HG03103 (cell line): ENCODE results near the gene STRBP.
"Not testable (repeated sequence)": the region's sequence is repeated elsewhere in the genome, so short reads cannot be mapped to it uniquely, and the experiment has no call there.

Experiments used
- ATAC-seq: cut with Tn5 transposase; IDR thresholded peaks from one replicate; pipeline ENCODE4 v1.9.1; 2021; ENCODE audit warnings: low read depth; ENCODE audit not compliant: unreplicated experiment

Gene STRBP

DNA sequence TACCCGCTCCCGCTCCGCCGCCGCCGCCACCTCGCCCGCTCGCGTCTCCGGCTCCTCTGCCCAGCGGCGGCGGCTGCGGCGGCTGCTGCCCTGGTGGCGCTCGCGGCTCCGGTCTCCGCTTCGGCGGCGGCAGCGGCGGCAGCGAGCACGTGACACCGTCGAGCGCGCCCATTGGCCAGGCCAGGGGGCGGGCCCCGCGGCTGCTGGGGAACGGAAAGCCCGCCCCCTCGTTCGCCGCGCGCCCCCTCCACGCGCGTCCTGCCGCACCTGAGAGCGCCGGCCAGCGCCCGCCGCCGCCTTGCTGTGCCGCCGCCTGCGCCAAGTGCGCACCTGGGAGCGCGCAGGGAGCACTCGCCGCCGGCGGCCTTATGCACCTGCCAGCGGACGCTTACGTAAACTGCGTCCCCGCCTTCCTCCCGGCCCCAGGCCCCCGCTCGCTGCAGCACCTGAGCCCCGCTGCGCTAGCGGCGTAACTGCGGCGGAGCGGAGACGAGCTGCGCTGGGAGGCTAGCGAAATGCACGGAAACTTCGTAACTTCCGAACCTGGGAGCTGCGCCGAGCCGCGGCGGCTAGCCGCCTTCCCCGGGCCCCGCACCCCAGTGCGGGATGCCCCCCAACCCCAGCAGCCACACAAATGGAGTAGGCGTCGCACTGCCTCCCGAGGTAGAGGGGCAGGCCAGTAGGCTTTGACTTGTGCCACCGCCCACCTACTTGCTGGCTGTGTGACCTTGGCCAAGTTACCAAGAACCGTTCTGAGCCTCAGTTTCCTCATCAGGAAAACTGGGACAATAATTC, at the start of gene STRBP:
Gene STRBP (minus strand): TSS at position 122 of the 795 bp plus-strand sequence. CDS start 84,452 bp downstream, outside the sequence.
- peak; percentile 79 for ATAC-seq

DNA sequence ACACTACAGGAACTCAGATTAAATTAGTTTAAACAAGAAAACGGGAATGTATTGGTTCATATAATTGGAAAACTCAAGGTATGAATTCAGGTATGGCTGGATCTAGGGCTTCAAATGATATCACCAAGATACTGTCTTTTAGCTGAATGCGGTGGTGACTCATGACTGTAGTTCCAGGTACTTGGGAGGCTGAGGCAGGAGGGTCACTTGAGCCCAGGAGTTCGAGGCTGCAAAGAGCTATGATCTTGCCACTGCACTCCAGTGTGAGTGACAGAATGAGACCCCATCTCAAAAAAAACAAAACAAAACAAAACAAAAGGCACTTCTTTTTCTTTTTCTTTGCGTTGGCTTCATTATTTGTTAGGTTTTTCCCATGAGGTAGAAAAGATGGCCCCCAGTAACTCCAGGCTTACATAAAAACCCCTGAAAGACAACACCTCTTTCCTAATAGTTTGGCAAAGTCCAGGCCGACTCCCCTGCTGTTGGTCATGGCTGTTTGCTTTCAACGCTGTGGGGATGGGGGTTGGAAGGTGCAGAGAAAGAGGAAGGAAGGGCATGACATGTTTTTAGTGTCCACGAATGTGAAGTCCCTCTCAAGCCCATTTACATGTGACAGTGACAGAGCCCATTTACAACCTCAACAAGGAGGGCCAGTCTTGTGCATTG, 47.8 kb upstream of the STRBP start:
- no peak for ATAC-seq

DNA sequence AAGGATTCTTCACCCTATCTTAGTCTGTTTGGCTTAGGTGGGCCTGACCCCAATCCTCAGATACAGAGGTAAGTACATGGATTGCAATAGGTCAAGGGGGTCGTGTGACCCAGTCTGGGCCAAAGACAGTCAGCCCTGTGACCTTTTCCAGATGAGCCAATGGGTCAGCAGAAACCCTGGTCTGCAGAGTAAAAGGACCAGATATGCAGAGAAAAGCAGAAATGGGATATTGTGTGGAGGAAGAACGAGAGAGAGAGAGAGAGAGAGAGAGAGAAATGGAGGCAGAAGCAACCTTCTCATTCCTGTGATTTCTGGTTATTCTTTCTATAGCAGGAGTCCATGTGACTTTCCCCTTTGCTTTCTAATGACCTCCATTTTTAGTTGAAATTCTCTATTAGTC, 47.2 kb upstream of the STRBP start:
- ATAC-seq, result no peak

DNA sequence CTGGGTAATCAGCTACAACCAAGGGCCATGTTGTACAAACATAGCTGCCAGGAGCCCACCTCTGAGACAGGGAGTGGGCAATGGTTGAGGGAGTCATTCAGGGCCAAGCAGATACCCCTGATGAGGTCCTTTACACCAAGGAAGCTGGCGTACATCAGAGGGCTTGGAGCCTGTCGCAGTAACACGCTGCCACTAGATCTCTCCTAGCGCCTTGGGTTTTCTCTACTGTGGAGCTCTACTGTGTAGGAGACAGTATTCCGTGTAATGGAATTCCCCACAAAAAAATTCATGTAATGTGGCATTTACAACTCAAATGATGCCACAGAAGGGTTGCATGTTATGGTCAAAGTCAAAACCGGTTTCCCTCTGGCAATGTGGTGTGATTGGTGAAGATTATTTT, 46.2 kb upstream of the STRBP start:
- no peak for ATAC-seq

GRCh38 chr9:123312306-123312877, 44.0 kb upstream of the STRBP start:
- no peak for ATAC-seq

DNA sequence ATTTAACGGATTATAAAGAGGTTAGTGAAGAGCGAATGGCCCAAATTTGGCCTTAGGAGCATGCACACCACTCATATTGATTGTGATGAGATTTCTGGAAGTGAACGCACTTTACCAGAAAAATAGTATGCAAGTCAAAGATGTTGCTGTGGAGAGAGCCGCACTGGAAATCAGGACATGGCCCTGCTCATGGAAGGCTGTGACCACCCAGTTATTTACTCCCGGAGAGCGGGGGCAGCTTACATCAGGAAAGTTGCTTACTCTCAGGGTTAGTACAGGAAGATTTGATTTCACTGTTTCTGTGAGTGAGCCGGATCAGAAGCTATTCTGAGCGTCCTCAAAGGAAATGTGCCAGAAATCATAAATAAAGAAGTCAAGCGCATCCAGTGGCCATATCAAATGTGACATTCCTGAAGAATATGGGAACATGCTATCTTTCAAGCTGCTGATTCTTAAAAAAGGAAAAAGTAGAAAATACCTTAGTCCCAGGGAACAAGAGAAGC, 42.9 kb upstream of the STRBP start:
- ATAC-seq, result no peak

GRCh38 chr9:123310551-123311249, 42.3 kb upstream of the STRBP start:
- no peak for ATAC-seq

- no peak for ATAC-seq
Measured at GRCh38 chr9:123309611-123310010, 41.2 kb upstream of the STRBP start.

- no peak for ATAC-seq
Measured at GRCh38 chr9:123305879-123306278, 37.5 kb upstream of the STRBP start.

DNA sequence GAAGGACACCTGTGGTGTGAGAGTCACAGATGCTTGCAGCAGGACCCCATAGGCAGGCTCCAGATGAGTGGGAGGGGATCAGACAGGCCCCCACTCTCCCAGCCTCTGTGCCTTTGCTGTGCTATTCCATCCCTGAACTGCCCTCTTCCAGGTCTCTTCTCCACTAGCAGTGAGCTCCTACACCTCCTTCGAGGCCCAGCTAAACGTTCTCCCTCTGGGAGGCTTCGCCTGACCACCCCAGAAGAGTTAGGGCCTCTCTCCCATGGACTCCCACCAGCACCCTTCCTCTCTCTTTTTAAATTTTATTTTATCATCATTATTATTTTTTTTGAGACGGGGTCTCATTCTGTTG, 35.9 kb upstream of the STRBP start:
- no peak for ATAC-seq

- no peak for ATAC-seq
Measured at GRCh38 chr9:123302348-123303214, 34.2 kb upstream of the STRBP start.

GRCh38 chr9:123301936-123302335, 33.5 kb upstream of the STRBP start:
- not testable (repeated sequence) for ATAC-seq

GRCh38 chr9:123300554-123300953, 32.2 kb upstream of the STRBP start:
- no peak for ATAC-seq

- no peak for ATAC-seq
Measured at GRCh38 chr9:123299558-123300126, 31.3 kb upstream of the STRBP start.

DNA sequence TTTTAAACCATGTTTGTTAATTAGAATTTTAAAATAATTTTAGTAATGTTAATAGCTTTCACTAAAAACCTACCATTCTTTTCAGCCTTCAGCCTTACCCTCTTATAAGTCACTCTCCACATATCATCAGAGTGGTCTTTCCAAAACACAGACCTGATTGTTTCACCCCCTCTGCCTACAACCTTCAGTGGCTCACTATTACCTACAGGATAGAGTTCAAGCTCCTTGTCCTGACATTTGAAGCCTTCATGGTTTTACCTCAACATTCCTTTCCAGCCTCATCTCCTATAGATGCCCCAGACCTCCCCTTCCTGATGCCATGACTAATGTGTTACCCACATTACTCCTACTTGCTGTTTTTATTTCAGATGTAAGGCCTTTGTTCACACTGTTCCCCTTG, 27.8 kb upstream of the STRBP start:
- no peak for ATAC-seq

DNA sequence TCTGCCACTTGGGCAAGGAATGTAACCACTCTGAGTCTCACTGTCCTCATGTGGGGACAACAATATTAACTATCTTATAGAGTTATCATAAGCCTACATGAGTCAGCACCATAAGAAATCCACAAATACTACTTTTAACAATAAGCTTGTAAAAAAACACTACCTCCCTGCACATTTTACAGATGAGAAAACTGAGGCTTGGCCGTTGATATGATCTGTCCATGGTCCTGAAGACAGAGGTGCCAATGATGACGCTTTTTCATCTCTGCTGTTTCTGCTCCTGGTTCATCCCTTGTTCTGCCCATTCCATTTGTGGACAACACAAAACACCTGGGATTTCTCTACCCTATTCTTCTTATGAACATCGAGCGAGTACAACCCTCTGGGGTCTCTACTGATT, 23.4 kb upstream of the STRBP start:
- no peak for ATAC-seq

DNA sequence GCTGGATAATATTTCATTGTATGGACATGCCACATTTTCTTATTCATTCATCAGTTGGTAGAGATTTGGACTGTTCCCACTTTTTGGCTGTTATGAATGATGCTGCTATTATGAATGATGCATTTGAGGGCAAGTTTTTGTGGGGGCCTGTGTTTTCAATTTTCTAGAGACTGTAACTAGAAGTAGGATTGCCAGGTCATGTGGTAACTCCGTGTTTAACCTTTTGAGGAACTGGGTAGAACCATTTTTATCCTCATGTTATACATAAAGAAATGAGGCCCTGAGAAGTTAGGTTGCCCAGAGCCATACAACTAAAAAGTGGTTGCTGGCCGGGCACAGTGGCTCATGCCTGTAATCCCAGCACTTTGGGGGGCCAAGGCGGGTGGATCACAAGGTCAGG, 22.4 kb upstream of the STRBP start:
- no peak for ATAC-seq

DNA sequence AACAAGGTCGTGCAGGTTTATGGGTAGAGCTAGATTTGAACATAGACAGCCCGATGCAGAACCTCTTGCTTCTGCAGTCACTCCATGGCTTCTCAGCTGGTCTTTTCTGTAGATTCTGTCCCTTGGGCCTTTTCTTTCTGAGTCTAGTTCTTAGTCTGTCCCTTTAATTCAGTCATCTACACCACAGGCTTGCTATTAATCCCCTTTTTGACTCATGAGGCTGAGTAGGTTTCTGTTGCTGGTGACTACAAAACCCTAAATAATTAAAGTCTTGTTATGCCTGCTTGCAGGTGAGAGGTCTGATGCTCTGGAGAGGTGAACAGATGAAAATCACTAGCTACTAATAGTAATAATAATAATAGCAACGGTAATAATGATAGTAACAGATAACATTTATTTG, 19.3 kb upstream of the STRBP start:
- ATAC-seq, result no peak

DNA sequence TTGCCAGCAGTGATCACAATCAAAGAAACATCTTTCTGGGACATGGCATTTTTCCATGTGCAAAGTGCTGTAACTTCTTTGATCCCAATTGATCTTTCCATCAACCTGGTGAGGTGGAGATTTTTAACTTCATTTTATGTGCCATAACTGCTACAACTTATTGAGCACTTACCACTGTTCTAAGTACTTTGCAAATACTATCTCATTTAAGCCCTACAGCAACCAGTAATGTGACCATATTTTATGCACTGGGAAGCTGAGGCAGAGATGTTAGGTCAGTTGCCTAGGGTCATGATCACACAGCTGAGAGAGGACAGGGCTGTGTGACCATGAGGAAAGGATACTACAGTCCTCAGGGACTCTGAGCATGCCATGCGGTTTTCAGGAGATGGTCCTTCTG, 17.9 kb upstream of the STRBP start:
- ATAC-seq, result no peak

- no peak for ATAC-seq
Measured at GRCh38 chr9:123284656-123285055, 16.3 kb upstream of the STRBP start.
